Fibroblast of the aortic adventitia (primary cell): ENCODE data around the gene P2RX6. TPM values are rescaled to one million over a fixed set of nuclear protein-coding genes. Genes with fewer than 3 reads are reported as not detected.

Experiments
- DNase-seq: peaks from one replicate; pipeline ENCODE4 v3.0.0-alpha.2; 2010; ENCODE audit warnings: low read depth
- H3K4me3 ChIP-seq: 2 replicates; pipeline ENCODE4 v1.5.1; 2011; ENCODE audit warnings: low read depth, mild to moderate bottlenecking, control low read depth, low read length, moderate library complexity
- CTCF ChIP-seq: IDR thresholded peaks from 2 replicates; pipeline ENCODE4 v1.5.1; 2011; ENCODE audit warnings: mild to moderate bottlenecking, low read length, control low read depth, inconsistent platforms; ENCODE audit not compliant: insufficient read depth
- total RNA-seq: library from RNA; depleted of rRNA; stranded (reverse); fragments of >200 nt; gene quantifications from 2 replicates; pipeline ENCODE4 v1.2.3, GENCODE V29; 2012; ENCODE audit warnings: low replicate concordance

The P2RX6 gene
- total RNA-seq, 1 donor, result 0.63 TPM

GRCh38 chr22:21064917-21065864, 50.2 kb downstream of the P2RX6 start:
- no peak for TF ChIP-seq CTCF

GRCh38 chr22:21067075-21067900, 52.3 kb downstream of the P2RX6 start:
- no peak for TF ChIP-seq CTCF
- H3K4me3 ChIP-seq, result no peak overlapping the region
- DNase-seq, result no peak

More at GRCh38 chr22:21064917-21065864, 50.2 kb downstream of the P2RX6 start:
- no peak for DNase-seq
- H3K4me3 ChIP-seq, result no peak overlapping the region

DNA sequence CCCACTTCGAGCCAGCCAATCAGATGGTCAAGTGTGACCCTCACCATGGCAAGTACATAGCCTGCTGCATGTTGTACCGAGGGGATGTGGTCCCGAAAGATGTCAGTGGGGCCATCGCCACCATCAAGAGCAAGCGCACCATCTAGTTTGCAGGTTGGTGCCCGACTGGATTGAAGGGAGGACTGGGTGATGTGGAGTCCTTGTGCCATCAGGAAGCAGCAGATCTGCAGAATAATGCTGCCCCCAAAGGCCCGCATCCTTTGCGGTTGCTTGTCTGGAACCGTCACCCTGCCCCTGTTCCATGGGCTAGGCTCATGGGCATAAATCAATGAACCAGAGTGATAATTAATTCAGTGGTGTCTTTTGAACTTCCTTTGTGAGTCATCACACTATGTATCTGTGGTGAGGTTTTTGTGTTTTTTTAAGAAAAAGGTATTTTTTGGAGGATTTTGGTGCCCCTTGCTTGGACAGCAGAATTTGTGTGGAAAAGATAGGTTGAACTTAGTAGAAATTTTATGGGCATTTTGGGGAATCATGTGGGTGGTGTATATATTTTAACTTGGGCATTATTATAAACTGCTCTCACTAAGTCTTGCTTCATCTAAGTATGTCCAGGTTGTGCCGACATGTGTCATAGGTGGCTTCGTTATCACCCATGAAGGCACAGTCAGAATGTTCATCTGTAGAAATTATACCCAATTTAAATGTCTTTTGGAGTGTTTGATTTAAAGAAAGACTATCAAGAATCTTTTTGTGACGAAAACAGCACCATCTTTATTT, 53.1 kb downstream of the P2RX6 start:
- no peak for DNase-seq
- no peak overlapping the region for H3K4me3 ChIP-seq
- TF ChIP-seq CTCF, result no peak

- TF ChIP-seq CTCF, result no peak
- no peak overlapping the region for H3K4me3 ChIP-seq
- no peak for DNase-seq
Observed at GRCh38 chr22:21068681-21069276, 53.8 kb downstream of the P2RX6 start.

GRCh38 chr22:21069375-21069774, 54.4 kb downstream of the P2RX6 start:
- no peak for DNase-seq
- TF ChIP-seq CTCF, result no peak
- no peak overlapping the region for H3K4me3 ChIP-seq
